D341Med (cell line): ENCODE results near the gene EVC.
A peak's percentile ranks its signal among the peaks of the same experiment; 100 is the strongest.

Experiments used
- DNase-seq: peaks from one replicate; pipeline ENCODE4 v3.0.0; 2012; ENCODE audit warnings: low spot score

EVC gene

GRCh38 chr4:5730993-5731990 is 20.3 kb downstream of the EVC start:
- DNase-seq: no peak

GRCh38 chr4:5732158-5732557 is 21.2 kb downstream of the EVC start:
- DNase-seq: no peak

- no peak for DNase-seq
Measured at GRCh38 chr4:5734853-5735252, 23.9 kb downstream of the EVC start.

- DNase-seq: no peak
Measured at GRCh38 chr4:5735463-5735862, 24.5 kb downstream of the EVC start.

GRCh38 chr4:5738061-5738460 is 27.1 kb downstream of the EVC start:
- no peak for DNase-seq

- no peak for DNase-seq
Measured at GRCh38 chr4:5742388-5742787, 31.4 kb downstream of the EVC start.

- DNase-seq: no peak
Measured at GRCh38 chr4:5742968-5743367, 32.0 kb downstream of the EVC start.

- no peak for DNase-seq
Measured at GRCh38 chr4:5746250-5746649, 35.2 kb downstream of the EVC start.

- no peak for DNase-seq
Measured at GRCh38 chr4:5746829-5747737, 36.1 kb downstream of the EVC start.

GRCh38 chr4:5747738-5748375 is 36.9 kb downstream of the EVC start:
- no peak for DNase-seq

GRCh38 chr4:5749568-5749967 is 38.6 kb downstream of the EVC start:
- no peak for DNase-seq

GRCh38 chr4:5750052-5750945 is 39.3 kb downstream of the EVC start:
- DNase-seq: no peak

- no peak for DNase-seq
Measured at GRCh38 chr4:5750946-5751665, 40.1 kb downstream of the EVC start.

- DNase-seq: no peak
Measured at GRCh38 chr4:5751666-5752375, 40.8 kb downstream of the EVC start.

GRCh38 chr4:5752376-5753184 is 41.6 kb downstream of the EVC start:
- DNase-seq: peak; percentile 69

GRCh38 chr4:5753366-5753765 is 42.4 kb downstream of the EVC start:
- no peak for DNase-seq

- DNase-seq: no peak
Measured at GRCh38 chr4:5753766-5754528, 42.9 kb downstream of the EVC start.

- no peak for DNase-seq
Measured at GRCh38 chr4:5754529-5754881, 43.5 kb downstream of the EVC start.
